ENCODE data around the gene COL4A1.

COL4A1 gene

DNA sequence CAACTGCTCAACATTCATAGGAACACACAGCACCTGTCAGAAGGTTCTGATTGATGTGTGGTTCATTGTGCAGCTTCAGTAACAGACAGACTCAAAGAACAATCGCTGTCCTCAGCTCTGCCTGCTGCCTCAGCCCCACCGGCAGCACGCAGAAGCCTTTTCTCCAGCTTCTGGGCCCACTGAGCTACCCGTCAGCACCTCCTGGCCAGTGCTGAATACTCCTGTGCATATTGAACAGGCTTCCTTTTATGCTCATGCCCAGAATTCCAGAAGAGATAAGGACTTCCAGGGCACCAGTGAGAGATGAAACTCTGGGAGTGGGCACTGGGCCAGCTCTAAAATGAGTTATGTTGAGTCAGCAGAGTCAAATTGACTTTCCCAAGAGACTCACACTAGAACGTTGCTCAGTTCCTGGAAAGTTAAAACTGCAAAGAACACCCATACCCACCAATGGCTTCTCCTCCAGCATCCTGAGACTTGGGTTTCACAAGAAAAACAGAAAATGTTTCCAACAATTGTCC, 119.3 kb downstream of the COL4A1 start:
- Histone ChIP-seq H3K27ac (no peak overlapping the region), H3K9ac (no peak overlapping the region), H3K79me2 (ENCODE audit: insufficient read depth, low read depth) (no peaks in the 10 kb centered on the region), H3K36me3 (ENCODE audit: insufficient read depth) (no peaks in the 10 kb centered on the region), H3K4me1 (ENCODE audit: low read depth, poor library complexity, severe bottlenecking) (no peaks in the 10 kb centered on the region), H2AFZ (ENCODE audit: low read depth) (no peak overlapping the region), H3K4me3 (IDR thresholded peaks at IDR 0.05; ENCODE audit: insufficient read depth, low read depth, low read length) (no peak overlapping the region), H3K4me2 (no peak overlapping the region), H3K27me3 (ENCODE audit: insufficient read depth, low read depth) (no peaks in the 10 kb centered on the region), H4K20me1 (ENCODE audit: insufficient read depth) (no peaks in the 10 kb centered on the region)
- TF ChIP-seq, protein P1, sequence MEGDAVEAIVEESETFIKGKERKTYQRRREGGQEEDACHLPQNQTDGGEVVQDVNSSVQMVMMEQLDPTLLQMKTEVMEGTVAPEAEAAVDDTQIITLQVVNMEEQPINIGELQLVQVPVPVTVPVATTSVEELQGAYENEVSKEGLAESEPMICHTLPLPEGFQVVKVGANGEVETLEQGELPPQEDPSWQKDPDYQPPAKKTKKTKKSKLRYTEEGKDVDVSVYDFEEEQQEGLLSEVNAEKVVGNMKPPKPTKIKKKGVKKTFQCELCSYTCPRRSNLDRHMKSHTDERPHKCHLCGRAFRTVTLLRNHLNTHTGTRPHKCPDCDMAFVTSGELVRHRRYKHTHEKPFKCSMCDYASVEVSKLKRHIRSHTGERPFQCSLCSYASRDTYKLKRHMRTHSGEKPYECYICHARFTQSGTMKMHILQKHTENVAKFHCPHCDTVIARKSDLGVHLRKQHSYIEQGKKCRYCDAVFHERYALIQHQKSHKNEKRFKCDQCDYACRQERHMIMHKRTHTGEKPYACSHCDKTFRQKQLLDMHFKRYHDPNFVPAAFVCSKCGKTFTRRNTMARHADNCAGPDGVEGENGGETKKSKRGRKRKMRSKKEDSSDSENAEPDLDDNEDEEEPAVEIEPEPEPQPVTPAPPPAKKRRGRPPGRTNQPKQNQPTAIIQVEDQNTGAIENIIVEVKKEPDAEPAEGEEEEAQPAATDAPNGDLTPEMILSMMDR (conservative IDR thresholded peaks at IDR 0.05; ENCODE audit: low read depth, low read length): no peak

DNA sequence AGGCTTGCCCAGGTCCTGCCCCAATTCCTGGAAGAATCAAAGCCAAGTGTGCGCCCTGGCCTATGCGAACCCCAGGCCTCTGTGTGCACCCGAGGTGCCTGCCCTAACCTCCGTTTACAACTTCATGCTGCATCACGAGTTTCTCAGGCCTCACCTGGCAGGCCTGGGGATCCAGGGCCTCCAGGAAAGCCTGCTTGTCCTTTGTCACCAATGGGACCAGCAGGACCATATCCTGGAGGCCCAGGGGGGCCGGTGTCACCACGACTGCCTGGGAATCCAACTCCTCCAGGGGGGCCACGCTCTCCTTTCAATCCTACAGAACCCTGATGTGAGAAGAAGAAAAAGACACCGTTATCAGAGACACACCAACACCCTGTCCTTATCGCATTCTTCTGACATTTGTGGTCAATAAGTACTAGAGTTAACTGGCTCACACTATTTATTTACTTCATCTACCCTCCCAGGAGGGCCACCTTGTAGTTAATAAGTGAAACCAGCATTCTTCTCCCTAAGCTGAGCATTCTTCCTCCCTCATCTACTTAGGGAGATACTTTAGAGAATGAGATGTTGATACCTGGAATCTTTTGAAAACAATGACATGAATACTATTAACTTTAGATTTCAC, 120.6 kb downstream of the COL4A1 start:
- H3K36me3 ChIP-seq (ENCODE audit: insufficient read depth): no peaks in the 10 kb centered on the region
- H3K4me1 ChIP-seq (ENCODE audit: low read depth, poor library complexity, severe bottlenecking): no peaks in the 10 kb centered on the region
- H2AFZ ChIP-seq (ENCODE audit: low read depth): no peak overlapping the region
- no peak overlapping the region for H3K27ac ChIP-seq
- TF ChIP-seq, protein P1 (conservative IDR thresholded peaks at IDR 0.05; ENCODE audit: low read depth, low read length): no peak
- H3K9ac ChIP-seq: no peak overlapping the region
- H4K20me1 ChIP-seq (ENCODE audit: insufficient read depth): no peaks in the 10 kb centered on the region
- no peaks in the 10 kb centered on the region for H3K79me2 ChIP-seq (ENCODE audit: insufficient read depth, low read depth)
- no peak overlapping the region for H3K4me2 ChIP-seq
- no peak overlapping the region for H3K4me3 ChIP-seq (IDR thresholded peaks at IDR 0.05; ENCODE audit: insufficient read depth, low read depth, low read length)
- no peaks in the 10 kb centered on the region for H3K27me3 ChIP-seq (ENCODE audit: insufficient read depth, low read depth)

DNA sequence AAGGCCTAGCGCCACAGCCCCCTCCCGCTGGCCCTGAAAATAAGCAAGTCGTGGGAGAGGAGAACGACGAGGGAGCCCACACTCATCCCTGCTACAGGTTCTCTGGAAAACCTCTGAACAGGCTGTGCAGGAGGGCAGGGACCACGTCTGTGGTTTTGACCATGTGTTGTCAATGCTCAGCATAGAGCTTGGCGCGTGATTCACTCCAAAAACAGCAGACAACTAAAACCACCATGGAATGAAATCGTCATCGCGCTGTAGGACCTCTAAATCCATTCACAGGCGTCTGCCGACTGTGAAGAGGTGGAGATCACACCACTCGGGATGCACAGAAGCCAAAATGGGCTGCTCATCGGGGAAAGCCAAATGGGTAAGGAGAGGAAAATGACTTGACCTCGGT, 121.3 kb downstream of the COL4A1 start:
- no peaks in the 10 kb centered on the region for H3K36me3 ChIP-seq (ENCODE audit: insufficient read depth)
- no peaks in the 10 kb centered on the region for H4K20me1 ChIP-seq (ENCODE audit: insufficient read depth)
- H3K4me3 ChIP-seq (IDR thresholded peaks at IDR 0.05; ENCODE audit: insufficient read depth, low read depth, low read length): no peak overlapping the region
- no peaks in the 10 kb centered on the region for H3K79me2 ChIP-seq (ENCODE audit: insufficient read depth, low read depth)
- no peak overlapping the region for H3K27ac ChIP-seq
- no peaks in the 10 kb centered on the region for H3K4me1 ChIP-seq (ENCODE audit: low read depth, poor library complexity, severe bottlenecking)
- TF ChIP-seq, protein P1 (conservative IDR thresholded peaks at IDR 0.05; ENCODE audit: low read depth, low read length): no peak
- no peak overlapping the region for H2AFZ ChIP-seq (ENCODE audit: low read depth)
- H3K4me2 ChIP-seq: no peak overlapping the region
- H3K27me3 ChIP-seq (ENCODE audit: insufficient read depth, low read depth): no peaks in the 10 kb centered on the region
- H3K9ac ChIP-seq: no peak overlapping the region

DNA sequence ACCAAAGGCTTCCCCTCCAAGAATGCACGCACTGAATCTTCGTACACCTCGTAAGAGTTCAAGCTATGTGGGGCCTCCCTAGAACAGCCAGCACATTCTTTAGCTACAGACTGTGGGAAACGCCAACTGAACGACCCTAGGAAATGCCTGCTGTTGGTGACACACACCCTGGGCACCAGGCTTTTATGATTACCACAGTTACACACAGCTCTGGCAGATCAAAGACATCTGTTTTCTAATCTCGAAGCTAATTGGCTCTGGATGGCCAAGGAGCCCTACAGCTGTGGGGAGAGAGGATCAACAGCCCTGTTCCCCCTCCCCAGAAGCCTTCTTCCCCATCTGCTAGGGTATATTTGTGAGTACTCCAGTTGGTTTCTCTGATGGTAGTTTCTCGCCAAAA, 123.0 kb downstream of the COL4A1 start:
- H3K4me1 ChIP-seq (ENCODE audit: low read depth, poor library complexity, severe bottlenecking): no peaks in the 10 kb centered on the region
- no peak overlapping the region for H3K9ac ChIP-seq
- H3K4me2 ChIP-seq: no peak overlapping the region
- no peak overlapping the region for H3K27ac ChIP-seq
- TF ChIP-seq, protein P1 (conservative IDR thresholded peaks at IDR 0.05; ENCODE audit: low read depth, low read length): no peak
- H3K79me2 ChIP-seq (ENCODE audit: insufficient read depth, low read depth): no peaks in the 10 kb centered on the region
- no peaks in the 10 kb centered on the region for H4K20me1 ChIP-seq (ENCODE audit: insufficient read depth)
- H2AFZ ChIP-seq (ENCODE audit: low read depth): no peak overlapping the region
- H3K4me3 ChIP-seq (IDR thresholded peaks at IDR 0.05; ENCODE audit: insufficient read depth, low read depth, low read length): no peak overlapping the region
- no peaks in the 10 kb centered on the region for H3K36me3 ChIP-seq (ENCODE audit: insufficient read depth)
- H3K27me3 ChIP-seq (ENCODE audit: insufficient read depth, low read depth): no peaks in the 10 kb centered on the region
